ENCODE results near the gene SERPINB6. TPM values are rescaled to one million over a fixed set of nuclear protein-coding genes. Genes with fewer than 3 reads are reported as not detected.
"Not testable (repeated sequence)": the region's sequence is repeated elsewhere in the genome, so short reads cannot be mapped to it uniquely, and the experiment has no call there.

The SERPINB6 gene
- total RNA-seq, 1 experiment from 2014 or later = 34.8 TPM

DNA sequence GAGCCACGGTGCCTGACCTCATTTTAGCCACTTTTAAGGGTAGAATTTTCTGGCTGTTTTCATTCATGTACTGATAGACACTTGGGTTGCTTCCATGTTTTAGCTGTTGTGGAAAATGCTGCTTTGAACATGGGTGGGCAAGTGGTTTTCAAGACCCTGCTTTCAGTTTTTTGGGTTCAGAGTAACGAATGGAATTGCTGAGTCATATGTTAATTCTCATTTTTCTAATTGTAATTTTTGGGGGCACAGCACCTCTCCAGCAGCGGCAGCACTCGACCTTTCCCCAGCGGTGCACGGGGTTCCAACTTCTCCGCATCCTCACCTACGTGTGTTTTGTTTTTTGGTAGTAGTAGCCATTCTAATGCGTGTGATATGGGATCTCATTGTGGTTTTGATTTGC lies 33.7 kb upstream of the SERPINB6 start:
- no peak for DNase-seq (ENCODE audit: low spot score)
- intact Hi-C loops (cut with micrococcal nuclease; ENCODE audit: unreplicated experiment) = no loop called here
- ChIA-PET CTCF (no interaction called here), POLR2A (ENCODE audit: low non-redundant PET) (no interaction called here)
- Histone ChIP-seq H3K27ac (ENCODE audit: low read depth, low read length, poor library complexity, severe bottlenecking) (no peak overlapping the region), H3K36me3 (ENCODE audit: insufficient read depth, low read length, poor library complexity, severe bottlenecking) (peaks cover 41% of the 10 kb centered on the region), H3K27me3 (replicated peaks; ENCODE audit: insufficient read depth, low read depth, low read length, poor library complexity) (no peaks in the 10 kb centered on the region), H3K4me1 (ENCODE audit: insufficient read depth, low read length, poor library complexity, severe bottlenecking) (no peaks in the 10 kb centered on the region), H3K9me3 (ENCODE audit: low read depth, low read length, poor library complexity, severe bottlenecking) (peaks cover 3% of the 10 kb centered on the region), H3K4me3 (ENCODE audit: low read depth, low read length, poor library complexity, severe bottlenecking) (no peak overlapping the region)
- TF ChIP-seq, protein P1, sequence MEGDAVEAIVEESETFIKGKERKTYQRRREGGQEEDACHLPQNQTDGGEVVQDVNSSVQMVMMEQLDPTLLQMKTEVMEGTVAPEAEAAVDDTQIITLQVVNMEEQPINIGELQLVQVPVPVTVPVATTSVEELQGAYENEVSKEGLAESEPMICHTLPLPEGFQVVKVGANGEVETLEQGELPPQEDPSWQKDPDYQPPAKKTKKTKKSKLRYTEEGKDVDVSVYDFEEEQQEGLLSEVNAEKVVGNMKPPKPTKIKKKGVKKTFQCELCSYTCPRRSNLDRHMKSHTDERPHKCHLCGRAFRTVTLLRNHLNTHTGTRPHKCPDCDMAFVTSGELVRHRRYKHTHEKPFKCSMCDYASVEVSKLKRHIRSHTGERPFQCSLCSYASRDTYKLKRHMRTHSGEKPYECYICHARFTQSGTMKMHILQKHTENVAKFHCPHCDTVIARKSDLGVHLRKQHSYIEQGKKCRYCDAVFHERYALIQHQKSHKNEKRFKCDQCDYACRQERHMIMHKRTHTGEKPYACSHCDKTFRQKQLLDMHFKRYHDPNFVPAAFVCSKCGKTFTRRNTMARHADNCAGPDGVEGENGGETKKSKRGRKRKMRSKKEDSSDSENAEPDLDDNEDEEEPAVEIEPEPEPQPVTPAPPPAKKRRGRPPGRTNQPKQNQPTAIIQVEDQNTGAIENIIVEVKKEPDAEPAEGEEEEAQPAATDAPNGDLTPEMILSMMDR (conservative IDR thresholded peaks at IDR 0.05; ENCODE audit: low read depth, low read length) = no peak
- TF ChIP-seq EZH2 (IDR thresholded peaks at IDR 0.05; ENCODE audit: borderline replicate concordance, low read depth, low read length, poor library complexity, severe bottlenecking) = no peak
- no TSS peak for BruUV-seq (replicated peaks)

DNA sequence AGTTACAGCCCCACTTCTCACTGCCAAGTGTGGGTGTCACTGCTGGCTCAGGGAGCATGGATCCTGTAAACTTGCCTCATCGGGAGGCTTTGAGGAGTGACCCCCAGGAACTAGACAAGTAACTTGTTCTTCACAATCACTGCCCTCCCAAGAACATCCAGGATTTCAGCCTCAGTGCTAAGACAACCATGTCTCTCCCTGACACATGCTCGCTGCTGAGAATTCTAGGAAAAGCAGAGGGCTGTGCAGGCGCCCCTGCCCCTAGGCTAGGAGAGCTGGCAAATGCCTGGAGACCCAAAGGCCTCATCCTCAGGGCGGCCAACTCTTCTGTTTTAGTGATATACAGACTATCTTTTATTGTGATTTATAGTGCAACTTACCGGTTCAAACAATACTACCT lies 31.9 kb upstream of the SERPINB6 start:
- H3K27ac ChIP-seq (ENCODE audit: low read depth, low read length, poor library complexity, severe bottlenecking); BruUV-seq (replicated peaks); CTCF ChIA-PET; H3K27me3 ChIP-seq (replicated peaks; ENCODE audit: insufficient read depth, low read depth, low read length, poor library complexity); H3K9me3 ChIP-seq (ENCODE audit: low read depth, low read length, poor library complexity, severe bottlenecking); H3K4me3 ChIP-seq (ENCODE audit: low read depth, low read length, poor library complexity, severe bottlenecking); H3K4me1 ChIP-seq (ENCODE audit: insufficient read depth, low read length, poor library complexity, severe bottlenecking); intact Hi-C loops (cut with micrococcal nuclease; ENCODE audit: unreplicated experiment); DNase-seq (ENCODE audit: low spot score): not testable (repeated sequence)
- POLR2A ChIA-PET (ENCODE audit: low non-redundant PET) = interaction anchor here (0.5 kb wide), 1 partner anchor 64 kb away, joined by 19 read pairs; no protein-coding TSS in a partner anchor
- H3K36me3 ChIP-seq (ENCODE audit: insufficient read depth, low read length, poor library complexity, severe bottlenecking) = peaks cover 34% of the 10 kb centered on the region

DNA sequence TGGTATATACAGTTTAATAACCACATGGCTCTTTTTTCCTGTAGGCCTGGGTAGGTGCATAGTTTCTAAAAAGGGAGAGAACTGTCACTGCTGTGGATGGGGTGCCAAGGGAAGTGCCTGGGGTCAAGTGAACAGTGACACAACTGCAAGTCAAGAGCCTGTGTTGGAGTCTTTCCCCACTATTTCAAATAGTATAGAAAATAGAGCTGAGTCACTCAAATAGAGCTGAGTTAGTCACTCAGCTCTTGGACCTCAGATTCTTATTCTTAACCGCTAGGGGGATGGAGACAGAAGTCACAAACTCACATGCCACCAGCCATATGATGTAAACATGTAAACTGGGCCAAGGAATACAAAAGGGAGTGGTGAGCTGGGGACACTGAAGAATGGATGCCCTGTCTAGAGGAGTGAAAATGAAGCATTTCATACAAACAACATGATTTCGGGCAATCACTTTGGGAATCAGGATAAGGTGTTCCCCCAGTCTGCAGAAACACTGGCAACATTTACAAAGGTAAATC lies 30.5 kb upstream of the SERPINB6 start:
- CTCF ChIA-PET = interaction anchor here (0.6 to 1.4 kb wide), 5 partner anchors 22 to 60 kb away, joined by 3 to 7 read pairs (median 5); no protein-coding TSS in a partner anchor
- Histone ChIP-seq H3K4me1 (ENCODE audit: insufficient read depth, low read length, poor library complexity, severe bottlenecking) (peaks cover 6% of the 10 kb centered on the region), H3K36me3 (ENCODE audit: insufficient read depth, low read length, poor library complexity, severe bottlenecking) (peaks cover 22% of the 10 kb centered on the region), H3K4me3 (ENCODE audit: low read depth, low read length, poor library complexity, severe bottlenecking) (no peak overlapping the region), H3K27ac (ENCODE audit: low read depth, low read length, poor library complexity, severe bottlenecking) (peak overlapping the region; percentile 29), H3K27me3 (replicated peaks; ENCODE audit: insufficient read depth, low read depth, low read length, poor library complexity) (no peaks in the 10 kb centered on the region), H3K9me3 (ENCODE audit: low read depth, low read length, poor library complexity, severe bottlenecking) (no peaks in the 10 kb centered on the region)
- POLR2A ChIA-PET (ENCODE audit: low non-redundant PET) = no interaction called here
- intact Hi-C loops (cut with micrococcal nuclease; ENCODE audit: unreplicated experiment) = loop anchor here (1.0 kb wide), 1 partner anchor 51 kb away; no protein-coding TSS in a partner anchor
- BruUV-seq (replicated peaks) = no TSS peak
- DNase-seq (ENCODE audit: low spot score) = peak; percentile 92
- no peak for TF ChIP-seq EZH2 (IDR thresholded peaks at IDR 0.05; ENCODE audit: borderline replicate concordance, low read depth, low read length, poor library complexity, severe bottlenecking)
- TF ChIP-seq, protein P1 (conservative IDR thresholded peaks at IDR 0.05; ENCODE audit: low read depth, low read length) = peak; percentile 77

All from A673 (cell line).